ENCODE measurements around the gene TNFRSF1B. TPM values are rescaled to one million over a fixed set of nuclear protein-coding genes. Genes with fewer than 3 reads are reported as not detected.

Gene TNFRSF1B
- total RNA-seq, 2 donors from 2014 or later, result 13.7 to 28.7 TPM

DNA sequence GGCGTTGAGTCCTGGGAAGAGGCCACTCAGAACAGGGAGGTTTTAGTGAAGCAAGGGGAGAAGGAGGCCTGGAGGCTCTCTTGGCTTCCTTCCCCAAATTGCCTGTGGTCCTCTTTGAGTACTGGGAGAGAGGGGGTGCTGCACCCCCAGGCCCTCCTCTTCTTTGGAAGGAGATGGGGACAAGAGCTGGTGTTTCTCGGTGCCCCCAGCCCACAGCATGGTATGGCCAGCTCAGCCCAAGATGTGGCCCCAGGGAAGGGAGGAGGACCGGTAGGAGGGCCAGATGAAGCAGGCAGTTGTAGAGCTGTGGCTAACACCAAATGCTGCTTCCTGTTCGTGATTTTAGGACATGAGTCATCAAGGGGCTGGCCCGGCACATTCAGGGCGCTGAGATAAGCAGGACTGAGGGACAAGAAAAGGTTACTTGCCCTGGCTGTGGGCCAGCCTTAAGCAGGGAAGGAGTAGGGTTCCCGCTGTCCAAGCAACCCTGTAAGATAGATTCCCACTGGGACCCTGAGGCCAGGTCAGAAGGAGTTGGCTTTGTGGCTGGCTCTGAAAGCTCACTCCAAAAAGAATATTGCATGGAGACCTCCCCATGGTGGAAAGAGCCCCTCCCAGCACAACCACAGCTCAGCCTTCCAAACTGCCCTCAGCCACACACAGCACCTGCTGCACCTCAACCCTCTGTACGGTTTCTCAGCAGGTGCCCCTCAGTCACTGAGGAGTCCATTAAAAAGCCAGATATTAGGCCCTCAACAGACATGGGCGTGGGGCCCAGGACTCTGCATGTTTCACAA is 4.9 kb upstream of the TNFRSF1B start:
- Histone ChIP-seq H3K9me3 (no peaks in the 10 kb centered on the region), H3K4me3 (no peak overlapping the region), H3K36me3 (replicated peaks in 1 of 2; ENCODE audit: insufficient read depth in 1 of 2, low read depth in 2 of 2) (no peaks in the 10 kb centered on the region), H3K4me1 (peaks cover 18% of the 10 kb centered on the region), H3K27me3 (no peaks in the 10 kb centered on the region), H3K27ac (peak overlapping the region in 2 of 4 donors; percentile 52 to 61)
- peak; percentile 58 to 91 (median 80) for DNase-seq
- intact Hi-C loops (cut with DNase I), result no loop called here
- peak; percentile 74 for ATAC-seq
- TF ChIP-seq, protein P1, sequence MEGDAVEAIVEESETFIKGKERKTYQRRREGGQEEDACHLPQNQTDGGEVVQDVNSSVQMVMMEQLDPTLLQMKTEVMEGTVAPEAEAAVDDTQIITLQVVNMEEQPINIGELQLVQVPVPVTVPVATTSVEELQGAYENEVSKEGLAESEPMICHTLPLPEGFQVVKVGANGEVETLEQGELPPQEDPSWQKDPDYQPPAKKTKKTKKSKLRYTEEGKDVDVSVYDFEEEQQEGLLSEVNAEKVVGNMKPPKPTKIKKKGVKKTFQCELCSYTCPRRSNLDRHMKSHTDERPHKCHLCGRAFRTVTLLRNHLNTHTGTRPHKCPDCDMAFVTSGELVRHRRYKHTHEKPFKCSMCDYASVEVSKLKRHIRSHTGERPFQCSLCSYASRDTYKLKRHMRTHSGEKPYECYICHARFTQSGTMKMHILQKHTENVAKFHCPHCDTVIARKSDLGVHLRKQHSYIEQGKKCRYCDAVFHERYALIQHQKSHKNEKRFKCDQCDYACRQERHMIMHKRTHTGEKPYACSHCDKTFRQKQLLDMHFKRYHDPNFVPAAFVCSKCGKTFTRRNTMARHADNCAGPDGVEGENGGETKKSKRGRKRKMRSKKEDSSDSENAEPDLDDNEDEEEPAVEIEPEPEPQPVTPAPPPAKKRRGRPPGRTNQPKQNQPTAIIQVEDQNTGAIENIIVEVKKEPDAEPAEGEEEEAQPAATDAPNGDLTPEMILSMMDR (IDR thresholded peaks at IDR 0.05), result no peak
- TF ChIP-seq POLR2A (IDR thresholded peaks at IDR 0.05), result peak in 1 of 3 donors; percentile 24
- WGBS, 2 donors, result 34 to 39% methylated on average over 9 of the region's 9 CpGs

- H3K4me3 ChIP-seq, result no peak overlapping the region
- TF ChIP-seq, protein P1 (IDR thresholded peaks at IDR 0.05), result no peak
- no peak for TF ChIP-seq POLR2A (IDR thresholded peaks at IDR 0.05)
- intact Hi-C loops (cut with DNase I), result no loop called here
- ATAC-seq (no peak), DNase-seq (no peak)
- no peaks in the 10 kb centered on the region for H3K27me3 ChIP-seq
- H3K36me3 ChIP-seq (replicated peaks in 1 of 2; ENCODE audit: insufficient read depth in 1 of 2, low read depth in 2 of 2), result no peaks in the 10 kb centered on the region
- no peaks in the 10 kb centered on the region for H3K9me3 ChIP-seq
- H3K4me1 ChIP-seq, result peaks cover 26% of the 10 kb centered on the region
- H3K27ac ChIP-seq, result peak overlapping the region in 2 of 4 donors; percentile 52 to 61
- 83 to 86% methylated on average over 10 to 11 of the region's 11 CpGs for WGBS, 2 donors
Measured at GRCh38 chr1:12162459-12163137, 4.2 kb upstream of the TNFRSF1B start.

- no peaks in the 10 kb centered on the region for H3K27me3 ChIP-seq
Measured at GRCh38 chr1:12163210-12163609, 3.6 kb upstream of the TNFRSF1B start.

GRCh38 chr1:12164210-12164609 is 2.6 kb upstream of the TNFRSF1B start:
- intact Hi-C loops (cut with DNase I), result no loop called here
- Histone ChIP-seq H3K4me1 (peaks cover 26% of the 10 kb centered on the region), H3K4me3 (no peak overlapping the region), H3K27ac (no peak overlapping the region), H3K27me3 (no peaks in the 10 kb centered on the region), H3K36me3 (replicated peaks in 1 of 2; ENCODE audit: insufficient read depth in 1 of 2, low read depth in 2 of 2) (no peaks in the 10 kb centered on the region), H3K9me3 (no peaks in the 10 kb centered on the region)
- no peak for DNase-seq
- ATAC-seq, result no peak
- no peak for TF ChIP-seq POLR2A (IDR thresholded peaks at IDR 0.05)
- TF ChIP-seq, protein P1 (IDR thresholded peaks at IDR 0.05), result no peak
- WGBS, 2 donors, result 47 to 55% methylated on average over 3 to 5 of the region's 5 CpGs

More at GRCh38 chr1:12163210-12163609, 3.6 kb upstream of the TNFRSF1B start:
- no peak overlapping the region for H3K4me3 ChIP-seq
- WGBS, 2 donors, result 70 to 80% methylated on average over 9 of the region's 9 CpGs
- intact Hi-C loops (cut with DNase I), result no loop called here
- no peak overlapping the region for H3K27ac ChIP-seq
- ATAC-seq (no peak), DNase-seq (no peak)
- no peaks in the 10 kb centered on the region for H3K36me3 ChIP-seq (replicated peaks in 1 of 2; ENCODE audit: insufficient read depth in 1 of 2, low read depth in 2 of 2)
- H3K9me3 ChIP-seq, result no peaks in the 10 kb centered on the region
- peaks cover 26% of the 10 kb centered on the region for H3K4me1 ChIP-seq
- no peak for TF ChIP-seq POLR2A (IDR thresholded peaks at IDR 0.05)
- TF ChIP-seq, protein P1 (IDR thresholded peaks at IDR 0.05), result no peak

All from body of pancreas (tissue), 4 donors.